ENCODE data around the gene PARVG. TPM values are rescaled to one million over a fixed set of nuclear protein-coding genes. Genes with fewer than 3 reads are reported as not detected.

PARVG gene
- total RNA-seq, 4 donors from 2014 or later = 1.00 to 37.8 (median 20.6) TPM

GRCh38 chr22:44172370-44173108 lies 8.2 kb upstream of the PARVG start:
- peak overlapping the region; percentile 2 to 55 (median 10) for H3K27ac ChIP-seq
- intact Hi-C loops (cut with DNase I; ENCODE audit: low total_unique reads) = no loop called here
- H3K9me3 ChIP-seq = no peaks in the 10 kb centered on the region
- in situ Hi-C loops (cut with MboI; ENCODE audit: low pct_ligation_motif_present in 1 of 4, low pct_unique_long_range_greater_than_20kb in 1 of 4, low sequenced_read_pairs in 3 of 4) = no loop called here
- no peak overlapping the region for H3K4me3 ChIP-seq
- H3K36me3 ChIP-seq = no peaks in the 10 kb centered on the region
- peaks cover 0 to 3% (median 0%) of the 10 kb centered on the region in 4 donors for H3K4me1 ChIP-seq
- no peaks in the 10 kb centered on the region for H3K27me3 ChIP-seq
- 24 to 42% methylated on average over 5 to 22 of the region's 22 CpGs for WGBS, 2 donors (ENCODE audit: low coverage in 1 of 2)
- peak; percentile 54 for DNase-seq
- TF ChIP-seq CTCF (IDR thresholded peaks at IDR 0.05) (no peak), EP300 (IDR thresholded peaks at IDR 0.05; ENCODE audit: low read depth) (no peak), POLR2A (IDR thresholded peaks at IDR 0.05) (no peak), POLR2AphosphoS5 (IDR thresholded peaks at IDR 0.05) (no peak)

- TF ChIP-seq POLR2AphosphoS5 (IDR thresholded peaks at IDR 0.05) = no peak
- no peak for TF ChIP-seq EP300 (IDR thresholded peaks at IDR 0.05; ENCODE audit: low read depth)
- no peak for TF ChIP-seq CTCF (IDR thresholded peaks at IDR 0.05)
- no peak for TF ChIP-seq POLR2A (IDR thresholded peaks at IDR 0.05)
- in situ Hi-C loops (cut with MboI; ENCODE audit: low pct_ligation_motif_present in 1 of 4, low pct_unique_long_range_greater_than_20kb in 1 of 4, low sequenced_read_pairs in 3 of 4) = no loop called here
- intact Hi-C loops (cut with DNase I; ENCODE audit: low total_unique reads) = no loop called here
These were observed 7.6 kb upstream of the PARVG start for GRCh38 chr22:44173154-44173553.

GRCh38 chr22:44175676-44176075 lies 5.0 kb upstream of the PARVG start:
- no peak for DNase-seq
- no peak overlapping the region for H3K27ac ChIP-seq

More at GRCh38 chr22:44173154-44173553, 7.6 kb upstream of the PARVG start:
- DNase-seq = no peak
- peaks cover 0 to 3% (median 0%) of the 10 kb centered on the region in 4 donors for H3K4me1 ChIP-seq
- 85% methylated on average over 10 of the region's 10 CpGs; no CpG with 5 or more reads in 1 of the 2 donors for WGBS, 2 donors (ENCODE audit: low coverage in 1 of 2)
- H3K9me3 ChIP-seq = no peaks in the 10 kb centered on the region
- H3K36me3 ChIP-seq = no peaks in the 10 kb centered on the region
- no peak overlapping the region for H3K4me3 ChIP-seq
- peak overlapping the region; percentile 2 to 55 (median 10) for H3K27ac ChIP-seq
- no peaks in the 10 kb centered on the region for H3K27me3 ChIP-seq

More at GRCh38 chr22:44175676-44176075, 5.0 kb upstream of the PARVG start:
- Histone ChIP-seq H3K36me3 (no peaks in the 10 kb centered on the region), H3K27me3 (no peaks in the 10 kb centered on the region), H3K9me3 (no peaks in the 10 kb centered on the region), H3K4me1 (peaks cover 0 to 3% (median 0%) of the 10 kb centered on the region in 4 donors), H3K4me3 (no peak overlapping the region)
- in situ Hi-C loops (cut with MboI; ENCODE audit: low pct_ligation_motif_present in 1 of 4, low pct_unique_long_range_greater_than_20kb in 1 of 4, low sequenced_read_pairs in 3 of 4) (no loop called here), intact Hi-C loops (cut with DNase I; ENCODE audit: low total_unique reads) (no loop called here)
- no peak for TF ChIP-seq CTCF (IDR thresholded peaks at IDR 0.05)
- no peak for TF ChIP-seq EP300 (IDR thresholded peaks at IDR 0.05; ENCODE audit: low read depth)
- no peak for TF ChIP-seq POLR2AphosphoS5 (IDR thresholded peaks at IDR 0.05)
- 82% methylated on average over 8 of the region's 8 CpGs; no CpG with 5 or more reads in 1 of the 2 donors for WGBS, 2 donors (ENCODE audit: low coverage in 1 of 2)
